CD4-positive, alpha-beta T cell treated with Interferon gamma for 1 hour (primary cell): ENCODE data around the gene FXYD2.

Experiments used
- DNase-seq: peaks from one replicate; pipeline ENCODE4 v3.0.0-alpha.2; 2020

The FXYD2 gene

DNA sequence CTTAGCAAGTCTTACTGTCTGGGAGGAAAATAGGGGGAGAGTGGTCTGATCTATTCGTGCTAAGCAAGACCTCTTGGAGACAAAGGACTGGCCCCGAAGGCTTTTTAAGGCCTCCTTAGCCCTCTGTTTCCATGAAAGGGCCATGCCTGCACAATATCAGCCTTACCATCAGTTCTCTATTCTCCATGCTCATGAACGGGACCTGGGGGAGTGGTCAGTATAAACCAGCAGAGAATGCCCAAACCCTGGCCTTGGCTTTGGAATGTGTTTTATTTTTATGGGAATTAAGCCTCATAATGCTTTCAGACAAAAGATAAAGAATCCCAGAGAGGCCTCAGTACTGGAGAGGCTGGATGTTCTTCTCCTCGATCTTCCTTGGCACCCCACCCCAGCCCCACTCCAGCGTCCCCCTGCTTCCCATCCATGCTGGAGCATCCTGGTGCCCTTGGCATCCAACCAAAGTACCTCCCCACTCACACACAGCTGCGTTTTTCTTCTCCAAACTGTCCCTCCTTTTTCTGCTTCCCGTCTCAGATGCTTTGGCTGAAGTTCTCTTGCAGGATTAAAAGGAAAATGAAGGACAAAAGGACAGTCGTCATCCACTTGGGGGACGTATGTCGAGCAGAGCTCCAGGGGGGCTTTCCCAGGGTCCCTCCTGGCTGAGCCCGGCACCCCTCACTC, 33.3 kb upstream of the FXYD2 start:
- no peak for DNase-seq

DNA sequence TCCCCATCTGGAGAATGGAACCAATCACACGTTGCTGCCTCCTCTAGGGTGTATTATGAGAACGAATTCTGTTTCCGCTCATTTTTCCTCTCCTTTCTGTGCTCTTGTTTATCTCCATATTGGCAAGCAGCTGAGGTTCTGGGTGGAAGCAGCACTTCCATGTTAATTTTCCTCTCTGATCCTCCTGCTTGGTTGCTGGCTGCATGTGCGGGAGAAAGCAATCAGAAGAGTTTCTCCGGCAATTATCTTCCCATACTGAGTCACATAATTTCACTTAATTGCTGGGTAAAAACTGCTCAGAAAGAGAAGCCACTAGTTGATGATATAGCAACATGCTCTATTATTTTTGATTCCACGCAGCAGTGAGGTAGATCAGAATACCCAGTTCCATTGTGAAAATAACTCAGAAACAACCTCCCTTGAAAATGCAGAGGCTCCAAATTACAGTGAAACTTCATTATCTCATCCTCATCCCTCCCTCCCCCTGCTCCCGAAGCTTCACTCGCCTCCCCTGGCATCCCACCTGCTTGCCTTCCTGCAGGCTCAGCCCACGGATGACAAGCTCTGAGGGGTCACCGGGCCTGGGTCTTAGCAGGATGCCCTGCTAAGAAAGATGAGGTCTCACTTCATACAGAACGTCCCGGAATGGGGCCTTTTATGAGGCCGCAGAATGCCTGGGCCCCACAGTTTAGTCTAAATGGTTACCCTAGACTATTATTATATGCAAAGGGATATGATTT, 31.5 kb upstream of the FXYD2 start:
- DNase-seq, result no peak

DNA sequence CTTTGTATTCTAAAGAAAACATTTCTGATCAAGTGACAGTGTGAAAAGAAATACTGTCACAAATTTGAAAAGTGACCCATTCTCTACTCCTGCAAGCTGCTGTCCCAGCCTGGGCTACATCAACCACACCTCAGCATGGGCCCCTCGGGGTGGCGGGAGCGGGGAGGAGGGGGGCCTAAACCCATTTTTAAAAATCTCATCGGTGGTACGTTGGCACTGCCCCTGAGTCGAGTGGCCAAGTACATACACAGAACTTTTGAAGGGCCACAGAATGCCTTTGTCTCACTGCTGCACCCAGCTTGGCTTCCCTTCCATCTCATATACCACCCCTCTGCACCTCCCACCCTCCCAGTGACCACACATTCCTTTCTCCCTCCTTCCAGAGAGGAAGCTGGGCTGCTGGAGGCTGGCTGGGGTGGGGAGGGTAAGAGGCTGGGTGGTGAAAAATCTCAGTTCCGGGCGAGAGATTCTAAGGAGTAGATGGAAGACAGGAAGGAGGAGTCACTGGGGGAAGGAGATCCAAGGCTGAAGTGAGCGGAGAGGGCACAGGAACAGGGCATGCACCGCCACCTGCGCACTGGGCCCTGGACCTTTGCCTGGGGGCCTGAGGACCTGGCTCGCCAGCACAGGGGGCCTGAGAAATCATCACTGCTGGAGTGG, 30.8 kb upstream of the FXYD2 start:
- DNase-seq, result no peak

DNA sequence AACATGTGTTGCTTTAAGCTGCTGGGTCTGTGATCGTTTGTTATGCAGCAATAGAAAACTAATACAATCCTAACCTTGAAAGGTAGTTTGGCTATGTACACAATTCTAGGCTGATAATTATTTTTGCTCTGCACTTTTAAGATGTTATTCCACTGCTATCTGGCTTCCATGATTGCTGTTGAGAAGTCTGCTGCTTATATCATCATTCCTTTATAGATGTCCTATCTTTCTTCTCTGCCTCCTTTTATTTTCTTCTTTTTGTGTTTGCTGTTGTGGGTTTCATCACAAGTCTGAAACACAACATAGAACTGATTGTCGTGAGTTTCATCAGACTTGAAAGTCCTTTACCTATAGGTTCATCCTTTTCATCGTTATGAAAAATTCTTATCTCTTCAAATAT, 27.8 kb upstream of the FXYD2 start:
- no peak for DNase-seq

DNA sequence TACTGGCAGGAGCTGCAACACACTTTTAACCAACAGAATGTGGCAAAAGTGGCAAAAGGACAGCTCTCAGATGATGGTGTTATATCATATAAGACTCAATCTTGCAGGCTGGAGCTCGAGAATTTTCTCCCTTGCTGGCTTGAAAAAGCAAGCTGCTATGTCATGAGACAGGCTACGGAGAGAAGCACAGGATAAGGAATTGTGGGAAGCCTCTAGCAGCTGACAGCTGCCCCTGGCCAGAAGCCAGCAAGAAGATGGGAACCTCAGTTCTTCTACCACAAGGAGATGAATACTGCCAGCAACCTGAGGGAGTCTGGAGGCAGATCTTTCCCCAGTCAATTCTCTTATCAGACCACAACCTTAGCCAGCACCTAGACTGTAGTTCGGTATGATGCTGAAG, 27.3 kb upstream of the FXYD2 start:
- DNase-seq, result no peak

DNA sequence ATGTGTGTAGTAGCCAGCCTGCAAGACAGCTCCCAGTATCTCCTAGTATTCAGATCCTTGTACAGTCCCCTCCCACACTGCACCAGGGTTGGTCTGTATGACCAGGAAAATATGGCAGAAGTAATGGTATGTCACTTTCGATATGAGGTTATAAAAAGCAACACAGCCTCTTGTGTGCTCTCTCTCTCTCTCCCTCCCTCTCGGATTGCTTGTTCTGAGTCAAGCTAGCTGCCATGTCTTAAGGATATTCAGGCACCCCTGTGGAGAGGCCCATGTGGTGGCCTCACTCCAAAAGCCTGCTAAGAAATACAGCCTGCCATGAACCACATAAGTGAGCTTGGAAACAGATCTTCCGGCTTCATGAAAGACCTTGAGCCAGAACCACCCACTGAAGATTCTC, 26.6 kb upstream of the FXYD2 start:
- no peak for DNase-seq

DNA sequence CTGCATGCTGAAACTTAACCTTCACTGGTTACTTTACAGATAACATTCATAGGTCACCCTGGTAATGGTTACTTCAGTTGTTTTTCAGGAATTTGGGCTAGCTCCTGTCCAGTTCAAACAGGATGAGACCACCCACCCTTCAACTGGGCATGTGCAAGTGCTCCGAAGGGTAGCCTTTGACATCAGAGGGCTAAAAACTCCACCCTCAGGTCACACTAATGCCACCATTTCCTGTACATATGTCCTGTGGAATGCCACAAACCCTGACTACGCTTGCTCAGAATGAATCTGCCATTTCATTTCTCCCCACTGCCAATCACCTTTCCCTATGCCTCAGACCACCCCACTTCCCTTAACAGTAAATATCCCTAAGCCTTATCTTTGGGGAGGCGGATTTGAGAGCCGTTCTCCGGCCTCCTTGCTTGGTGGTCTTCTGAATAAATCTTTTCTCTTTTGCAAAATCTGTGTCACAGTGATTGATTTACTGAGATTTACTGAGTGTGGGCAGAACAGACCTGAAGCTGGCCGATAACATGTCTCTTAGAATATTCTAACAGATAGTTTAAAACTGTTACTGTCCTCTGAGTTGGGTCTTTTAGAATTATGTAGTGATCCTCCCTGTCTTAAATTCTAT, 25.4 kb upstream of the FXYD2 start:
- DNase-seq, result no peak

DNA sequence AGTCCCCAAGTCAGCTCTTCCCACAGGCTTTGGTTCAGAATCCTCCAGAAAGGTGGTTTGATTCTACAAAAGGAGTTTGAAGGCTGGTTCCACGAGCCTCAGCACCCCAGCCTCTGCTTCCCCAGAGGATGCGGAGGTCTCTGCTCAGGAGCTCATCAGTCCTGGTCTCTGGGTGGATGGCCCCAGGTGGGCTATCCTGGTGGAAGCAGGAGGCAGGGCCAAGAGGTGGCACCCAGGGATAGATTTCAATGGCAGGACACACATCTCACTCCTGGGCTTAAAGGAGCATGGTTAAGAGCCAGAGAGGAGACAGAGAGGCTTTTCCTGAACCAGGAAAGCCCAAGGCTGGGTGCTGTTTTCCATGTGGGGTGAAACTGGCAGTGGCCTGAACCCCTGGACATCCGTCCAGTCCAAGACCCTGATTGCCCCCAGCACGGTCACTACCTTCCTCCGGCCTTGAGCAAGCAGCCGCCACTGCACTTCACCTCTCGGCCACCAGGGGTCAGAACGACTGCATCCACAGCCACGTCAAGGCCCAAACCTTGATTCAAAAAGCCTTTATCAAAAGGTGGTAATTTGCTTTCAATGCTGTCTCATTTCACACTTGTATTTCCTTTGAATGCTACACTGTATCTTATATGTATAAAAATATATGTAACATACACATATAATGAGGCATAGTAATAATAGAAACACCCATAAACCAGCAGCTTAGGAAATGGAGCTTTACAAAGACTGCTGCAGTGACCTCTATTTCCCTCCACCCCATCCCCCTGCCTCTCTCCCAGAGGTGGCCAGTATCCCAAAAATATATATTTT, 19.3 kb upstream of the FXYD2 start:
- DNase-seq, result peak; percentile 68

DNA sequence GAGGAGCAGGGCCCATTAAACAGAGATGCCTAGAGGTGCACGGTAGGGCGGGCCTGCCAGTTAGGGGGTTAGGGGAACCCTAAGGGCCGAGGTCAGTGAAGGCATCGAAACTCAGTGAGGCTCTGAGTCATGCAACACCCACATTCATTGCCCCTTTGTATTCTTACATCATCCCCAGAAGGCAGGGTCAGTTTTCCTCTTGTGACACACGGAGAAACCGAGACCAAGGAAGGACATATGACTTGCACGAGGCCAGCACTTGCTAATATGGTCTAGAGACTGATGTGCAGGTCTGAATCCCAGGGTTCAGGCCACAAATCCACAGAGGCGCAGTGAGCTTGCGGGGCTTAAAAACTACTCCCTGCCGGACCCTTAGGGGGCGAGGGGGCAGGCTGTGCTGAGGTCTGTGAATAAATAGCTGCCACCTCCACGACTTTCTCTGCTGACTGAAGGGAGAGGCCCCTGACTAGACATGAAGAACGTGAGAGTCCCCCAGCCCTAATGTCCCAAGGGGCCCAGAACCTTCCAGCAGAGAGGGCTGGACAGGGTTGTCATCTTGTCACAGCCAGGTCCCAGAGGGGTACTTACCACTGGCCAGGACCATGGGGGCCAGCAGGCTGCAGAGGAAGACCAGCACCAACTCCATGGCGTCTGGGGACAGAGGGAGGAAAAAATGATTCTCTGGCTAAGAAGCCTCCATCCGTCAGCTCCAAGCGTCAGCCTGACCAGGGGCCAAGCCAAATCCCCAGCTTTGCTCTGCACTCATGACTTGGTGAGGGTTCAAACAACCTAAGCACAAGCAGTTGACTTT, 17.8 kb upstream of the FXYD2 start:
- peak; percentile 63 for DNase-seq

DNA sequence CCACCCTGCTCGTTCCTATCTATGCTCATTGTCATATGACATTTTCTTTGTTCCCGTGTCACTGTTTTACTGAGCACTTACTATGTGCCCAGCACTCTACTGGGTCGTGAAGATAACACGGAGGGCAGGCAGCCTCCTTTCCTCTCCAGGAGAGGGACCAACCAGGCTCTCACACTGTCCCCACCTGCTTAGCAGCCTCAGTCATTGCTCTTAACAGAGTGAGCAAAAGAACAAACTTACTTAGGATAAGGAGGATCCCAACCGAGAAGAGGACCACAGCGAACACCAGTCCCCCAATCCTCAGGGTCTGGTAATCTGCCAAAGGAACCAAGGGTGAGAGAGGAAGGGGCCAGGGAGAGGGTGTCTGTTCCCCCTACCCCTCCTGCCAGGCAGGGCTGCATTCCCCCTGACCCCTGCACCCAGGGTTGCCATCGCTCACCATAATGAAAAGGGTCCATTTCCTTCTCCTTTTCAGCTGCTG, 17.0 kb upstream of the FXYD2 start:
- no peak for DNase-seq

DNA sequence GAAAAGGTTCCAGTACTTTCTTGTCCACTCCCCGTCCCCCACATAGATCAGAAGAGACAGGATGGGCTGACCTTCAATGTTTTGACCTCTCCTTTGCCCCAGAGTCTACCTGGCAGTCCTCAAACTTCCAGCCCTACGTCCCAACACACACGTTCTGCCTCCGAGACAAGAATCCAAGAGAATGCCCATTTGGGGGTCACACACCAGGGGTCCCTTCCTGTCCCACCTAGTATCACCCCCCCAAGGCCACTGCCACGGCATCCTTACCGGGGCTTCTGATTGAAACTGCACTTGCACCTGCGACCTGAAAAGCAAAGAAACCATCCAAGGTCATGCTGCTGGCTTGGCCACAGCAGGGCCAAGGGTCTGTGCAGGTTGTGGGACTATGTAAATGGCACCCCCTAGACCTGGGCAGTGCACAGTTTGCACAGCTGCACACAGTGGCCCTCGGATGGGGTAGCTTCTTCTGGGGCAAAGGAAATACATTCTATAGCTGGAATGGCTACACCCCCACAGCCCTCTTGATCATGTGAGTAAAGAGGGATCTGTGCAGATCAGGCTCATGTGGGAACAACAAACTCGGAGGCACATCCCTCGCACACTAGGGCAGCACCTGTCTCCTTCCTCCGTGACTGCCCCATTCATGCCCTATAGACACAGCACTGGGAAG, 16.5 kb upstream of the FXYD2 start:
- no peak for DNase-seq

DNA sequence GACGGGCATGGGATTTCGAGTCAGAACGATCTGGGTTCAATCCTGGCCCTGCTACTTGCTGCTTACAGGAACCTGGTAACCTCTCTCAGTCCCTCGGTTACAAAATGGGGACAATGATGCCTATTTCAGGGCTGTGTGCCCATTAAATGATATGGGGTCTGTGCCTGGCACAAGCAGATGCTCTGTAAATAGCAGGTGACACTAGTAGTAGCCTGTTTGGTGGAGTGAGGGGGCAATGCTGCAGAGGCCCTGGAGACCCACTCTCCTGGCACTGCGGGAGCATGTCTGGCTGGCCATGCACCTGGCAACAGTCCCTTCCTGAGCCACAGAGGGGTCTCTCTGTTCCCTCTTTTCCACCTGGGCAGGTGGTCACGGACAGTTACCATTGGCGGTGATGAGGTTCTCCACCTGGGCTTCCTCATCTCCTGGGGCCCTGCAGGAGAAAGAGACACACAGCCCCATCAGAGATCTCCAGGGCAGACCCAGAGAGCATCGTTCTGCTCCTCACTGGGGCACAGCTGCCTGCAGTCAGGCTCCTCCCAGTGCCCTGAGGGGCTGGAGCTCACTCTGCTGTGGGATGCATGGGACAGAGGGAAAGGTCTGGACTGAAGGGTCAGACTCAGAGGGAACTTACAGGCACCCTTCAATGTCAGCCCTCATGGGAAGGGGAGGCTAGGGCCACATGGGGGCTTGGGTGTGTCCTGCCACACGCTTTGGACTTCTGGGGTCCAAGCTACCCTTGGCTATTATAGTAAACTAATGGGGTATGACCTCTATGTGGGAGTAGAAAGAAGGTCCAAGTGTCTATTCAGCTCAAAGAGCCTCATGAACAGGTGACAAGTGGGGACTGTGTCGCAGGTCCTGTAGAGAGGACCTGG, 15.6 kb upstream of the FXYD2 start:
- DNase-seq, result no peak

DNA sequence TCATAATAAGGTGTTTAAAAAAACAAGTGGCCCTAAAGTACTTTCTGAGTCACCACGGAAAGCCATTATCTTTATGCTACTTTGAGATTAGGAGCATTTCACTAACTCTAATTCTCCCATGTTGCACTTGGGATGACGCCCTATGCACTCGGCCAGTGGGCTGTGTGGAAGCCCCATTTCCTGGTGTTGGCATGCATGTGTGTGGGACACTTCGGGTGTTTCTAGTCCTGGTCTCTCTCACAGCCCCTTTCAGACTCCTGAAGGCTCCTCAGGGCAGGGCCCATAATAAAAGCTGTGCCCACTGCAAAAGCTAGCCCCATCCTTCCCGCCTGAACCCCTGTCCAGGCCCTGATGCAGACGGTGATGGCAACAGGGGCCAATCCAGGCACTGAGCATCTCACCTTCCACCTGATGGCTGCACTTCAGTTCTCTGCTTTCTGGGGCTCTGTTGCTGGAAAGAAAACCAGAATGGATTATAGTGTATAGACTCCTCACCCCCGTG, 14.9 kb upstream of the FXYD2 start:
- DNase-seq, result no peak

DNA sequence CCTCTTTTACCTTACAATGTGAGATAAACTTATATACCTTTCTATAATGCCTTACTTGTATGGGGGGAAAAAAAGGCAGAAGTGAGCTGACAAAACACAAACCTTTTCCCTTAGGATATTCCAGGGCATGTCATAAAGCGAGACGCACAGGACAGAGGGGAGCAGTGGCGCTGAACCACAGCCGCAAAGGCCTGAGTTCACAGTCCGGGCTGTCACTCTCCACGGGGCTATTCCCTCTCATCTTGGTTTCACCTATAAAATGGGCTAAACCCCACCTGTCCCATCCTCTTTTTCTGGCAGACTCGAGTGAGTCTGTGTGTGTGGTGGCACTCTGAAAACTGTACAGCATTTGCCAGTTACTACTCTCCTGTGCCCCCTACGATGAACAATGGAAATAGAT, 14.4 kb upstream of the FXYD2 start:
- no peak for DNase-seq

DNA sequence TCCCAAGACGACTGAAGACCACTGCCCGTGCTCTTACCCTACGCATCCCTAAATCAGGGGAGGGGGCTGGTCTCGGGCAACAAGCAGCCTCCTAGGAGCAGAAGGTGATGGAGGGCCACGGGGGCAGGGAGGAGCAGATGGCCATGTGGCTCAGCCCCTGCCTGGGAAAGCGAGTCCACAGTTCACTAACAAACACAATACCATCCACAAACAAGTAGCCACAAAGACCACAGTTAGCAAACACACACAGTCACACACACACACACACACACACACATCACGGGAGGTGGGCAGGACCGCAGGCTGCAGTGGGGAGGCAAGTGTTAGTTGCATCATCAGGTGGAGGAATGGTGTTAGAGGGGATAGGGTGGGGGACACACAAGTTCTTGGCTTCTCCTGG, 13.2 kb upstream of the FXYD2 start:
- no peak for DNase-seq

DNA sequence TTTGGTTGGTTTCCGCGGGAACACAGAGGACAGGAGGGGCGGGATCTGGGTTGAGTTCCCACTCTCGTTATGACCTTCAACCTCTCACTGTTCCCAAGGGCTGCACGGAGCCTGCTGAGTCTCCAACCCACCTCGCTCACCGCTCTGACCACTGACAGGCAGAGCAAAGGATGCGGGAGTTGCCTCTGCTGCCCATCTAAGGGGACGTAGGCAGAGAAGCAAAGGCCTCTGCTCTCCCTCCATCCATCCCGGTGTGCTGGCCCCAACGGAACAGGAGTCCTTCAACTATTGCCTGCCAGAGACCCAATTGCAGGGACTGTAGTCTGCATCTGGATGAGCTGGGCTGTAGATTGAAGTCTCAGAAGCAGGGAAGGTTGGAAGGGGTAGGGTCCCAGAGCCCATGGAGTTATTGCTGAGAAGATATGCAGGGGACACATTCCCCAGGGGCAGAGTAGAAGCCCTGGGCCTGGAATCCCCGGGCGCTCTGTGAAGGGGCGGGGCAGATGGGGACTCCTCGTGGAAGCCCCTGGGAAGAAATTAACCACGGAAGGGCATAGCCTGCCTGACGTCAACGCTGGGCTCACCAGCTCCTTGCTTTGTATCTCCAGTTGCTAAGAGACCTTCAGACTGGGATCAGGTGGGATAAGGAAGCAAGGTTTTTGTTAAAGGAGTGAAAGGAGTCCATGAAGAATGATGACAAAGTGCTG, 12.7 kb upstream of the FXYD2 start:
- no peak for DNase-seq

DNA sequence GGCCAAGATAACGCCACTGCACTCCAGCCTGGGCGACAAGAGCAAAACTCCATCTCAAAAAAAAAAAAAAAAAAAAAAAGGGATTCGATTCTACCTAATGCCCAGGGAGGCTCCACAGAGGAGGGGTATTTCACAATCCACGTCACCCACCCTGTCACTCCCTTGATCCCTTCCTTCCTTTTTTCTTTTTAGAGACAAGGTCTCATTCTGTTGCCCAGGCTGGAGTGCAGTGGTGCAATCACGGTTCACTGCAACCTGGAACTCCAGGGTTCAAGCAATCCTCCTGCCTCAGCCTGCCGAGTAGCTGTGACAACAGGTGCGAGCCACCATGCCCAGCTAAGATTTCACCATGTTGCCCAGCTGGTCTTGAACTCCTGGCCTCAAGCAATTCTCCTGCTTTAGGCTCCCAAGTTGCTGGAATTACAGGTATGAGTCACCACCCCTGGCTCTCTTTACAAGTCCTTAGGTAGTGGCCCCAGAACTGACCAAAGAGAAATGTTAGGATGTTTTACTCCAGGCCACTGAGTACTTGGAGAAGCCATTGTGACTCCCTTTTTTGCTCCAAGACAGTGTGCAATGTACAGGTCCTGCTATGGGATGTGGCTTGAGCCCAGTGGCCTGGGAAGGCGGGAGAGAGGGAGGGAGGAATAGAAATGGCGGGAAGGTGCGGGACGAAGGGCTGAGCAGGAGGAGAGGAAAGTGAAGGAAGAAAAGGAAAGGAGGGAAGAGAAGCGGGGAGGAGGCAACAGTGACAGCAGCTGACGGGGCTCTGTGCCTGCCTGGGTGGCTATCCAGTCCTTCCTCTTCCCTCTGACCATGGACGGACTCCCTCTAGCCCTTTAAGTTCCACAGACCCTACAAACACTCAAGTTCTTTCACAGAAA, 11.8 kb upstream of the FXYD2 start:
- peak; percentile 29 for DNase-seq

DNA sequence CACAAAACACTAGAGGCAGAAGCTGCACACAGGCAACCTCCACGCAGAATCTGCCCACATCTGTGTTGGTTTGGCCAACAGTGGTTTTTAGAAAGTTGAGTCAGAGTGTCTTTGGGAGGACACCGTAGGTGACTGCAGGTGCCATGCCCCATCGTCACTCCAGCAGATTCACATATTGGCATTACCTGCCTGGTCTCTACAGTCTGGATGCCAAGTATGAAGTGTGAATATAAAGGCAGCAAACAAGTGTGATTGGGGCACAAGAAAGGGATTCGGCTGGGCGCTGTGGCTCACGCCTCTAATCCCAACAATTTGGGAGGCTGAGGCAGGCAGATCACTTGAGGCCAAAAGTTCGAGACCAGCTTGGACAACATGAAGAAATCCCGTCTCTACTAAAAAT, 11.0 kb upstream of the FXYD2 start:
- no peak for DNase-seq
